ENCODE data around the gene MOGAT1. TPM values are rescaled to one million over a fixed set of nuclear protein-coding genes. Genes with fewer than 3 reads are reported as not detected.
A peak's percentile ranks its signal among the peaks of the same experiment; 100 is the strongest.

Gene MOGAT1
- total and polyA plus RNA-seq, 2 of the 13 experiments (the other 11 are each of a cell fraction or from before 2014, with no cell fraction given): 0.98 to 4.3 TPM

- TF ChIP-seq NFE2L2 (IDR thresholded peaks at IDR 0.05; ENCODE audit: low read length): peak; percentile 51
- 0 out of 2 replicates have a peak, but pooled peaks have one; percentile 11 for TF ChIP-seq RERE (CRISPR knock-in tag; IDR thresholded peaks at IDR 0.05; ENCODE audit: low read depth)
- TF ChIP-seq HNF4A (CRISPR knock-in tag; IDR thresholded peaks at IDR 0.05): peak; percentile 42; the same call in 1 of the 2 replicates
- TF ChIP-seq CREBL2 (CRISPR knock-in tag; IDR thresholded peaks at IDR 0.05; ENCODE audit: borderline replicate concordance): no peak
- peak; percentile 70; the same call in 1 of the 2 replicates for TF ChIP-seq CBX5 (CRISPR knock-in tag; IDR thresholded peaks at IDR 0.05; ENCODE audit: borderline replicate concordance)
- TF ChIP-seq NFIB (CRISPR knock-in tag; IDR thresholded peaks at IDR 0.05; ENCODE audit: borderline replicate concordance): no peak
- peak; percentile 96; the same call in 1 of the 2 replicates for TF ChIP-seq HOMEZ (CRISPR knock-in tag; IDR thresholded peaks at IDR 0.05; ENCODE audit: low read depth)
- peak; percentile 55; the same call in 1 of the 2 replicates for TF ChIP-seq UBTF (CRISPR knock-in tag; IDR thresholded peaks at IDR 0.05)
- TF ChIP-seq ATF2 (CRISPR knock-in tag; IDR thresholded peaks at IDR 0.05): no peak
- TF ChIP-seq MED1 (CRISPR knock-in tag; IDR thresholded peaks at IDR 0.05): peak; percentile 83
- TF ChIP-seq ZNF609 (CRISPR knock-in tag; IDR thresholded peaks at IDR 0.05; ENCODE audit: borderline replicate concordance): 0 out of 2 replicates have a peak, but pooled peaks have one; percentile 22
- no peak for TF ChIP-seq SRSF4 (IDR thresholded peaks at IDR 0.05; ENCODE audit: low read depth, low read length, poor library complexity, severe bottlenecking)
These were observed 36.3 kb downstream of the MOGAT1 start (continued) for GRCh38 chr2:222707689-222708273.

Measured in HepG2 (cell line).